Measurements from ENCODE around the gene PLPP4. TPM values are rescaled to one million over a fixed set of nuclear protein-coding genes. Genes with fewer than 3 reads are reported as not detected.

Gene PLPP4
- total and polyA plus RNA-seq, 2 donors (not counting 1 experiment from before 2014, with no cell fraction given): 0.22 to 1.2 TPM

GRCh38 chr10:120436439-120437112, 20.5 kb upstream of the PLPP4 start:
- TF ChIP-seq EZH2 (IDR thresholded peaks at IDR 0.05; ENCODE audit: low read length, missing control alignments): no peak
- no peak for TF ChIP-seq CTCF (conservative IDR thresholded peaks at IDR 0.05 in 1 of 2, IDR thresholded peaks at IDR 0.05 in 1 of 2; ENCODE audit: low read depth in 1 of 2, low read length in 2 of 2)
- H3K79me2 ChIP-seq (ENCODE audit: control insufficient read depth, insufficient read depth, low read length): no peaks in the 10 kb centered on the region
- no peaks in the 10 kb centered on the region for H4K20me1 ChIP-seq (ENCODE audit: control insufficient read depth, extremely low read depth, insufficient read depth, low read length)
- H3K9ac ChIP-seq (ENCODE audit: insufficient read depth, low read length): no peak overlapping the region
- H3K4me3 ChIP-seq (replicated peaks in 1 of 4; ENCODE audit: control extremely low read depth in 1 of 4, insufficient read depth in 1 of 4, low read depth in 3 of 4, low read length in 4 of 4): no peak overlapping the region
- no peak overlapping the region for H3K27ac ChIP-seq (ENCODE audit: insufficient read depth, low read length)
- peak in 1 of 2 donors; percentile 51 for DNase-seq (ENCODE audit: low read depth in 2 of 2)
- H3K4me2 ChIP-seq (ENCODE audit: extremely low read depth, insufficient read depth, low read length): no peak overlapping the region
- no peaks in the 10 kb centered on the region for H3K27me3 ChIP-seq (ENCODE audit: control insufficient read depth, insufficient read depth, low read length)
- no peak overlapping the region for H2AFZ ChIP-seq (ENCODE audit: low read length)
- H3K4me1 ChIP-seq (ENCODE audit: control insufficient read depth, extremely low read depth, insufficient read depth, low read length): no peaks in the 10 kb centered on the region
- no peaks in the 10 kb centered on the region for H3K9me3 ChIP-seq (ENCODE audit: control insufficient read depth, insufficient read depth, low read depth, low read length)
- H3K36me3 ChIP-seq (ENCODE audit: control insufficient read depth, insufficient read depth, low read length): no peaks in the 10 kb centered on the region

GRCh38 chr10:120437541-120437940, 19.5 kb upstream of the PLPP4 start:
- Histone ChIP-seq H3K79me2 (ENCODE audit: control insufficient read depth, insufficient read depth, low read length) (no peaks in the 10 kb centered on the region), H3K27me3 (ENCODE audit: control insufficient read depth, insufficient read depth, low read length) (no peaks in the 10 kb centered on the region), H3K27ac (ENCODE audit: insufficient read depth, low read length) (no peak overlapping the region), H3K9me3 (ENCODE audit: control insufficient read depth, insufficient read depth, low read depth, low read length) (no peaks in the 10 kb centered on the region), H3K4me3 (replicated peaks in 1 of 4; ENCODE audit: control extremely low read depth in 1 of 4, insufficient read depth in 1 of 4, low read depth in 3 of 4, low read length in 4 of 4) (no peak overlapping the region), H2AFZ (ENCODE audit: low read length) (no peak overlapping the region), H3K4me1 (ENCODE audit: control insufficient read depth, extremely low read depth, insufficient read depth, low read length) (no peaks in the 10 kb centered on the region), H3K36me3 (ENCODE audit: control insufficient read depth, insufficient read depth, low read length) (no peaks in the 10 kb centered on the region), H3K9ac (ENCODE audit: insufficient read depth, low read length) (no peak overlapping the region), H4K20me1 (ENCODE audit: control insufficient read depth, extremely low read depth, insufficient read depth, low read length) (no peaks in the 10 kb centered on the region), H3K4me2 (ENCODE audit: extremely low read depth, insufficient read depth, low read length) (no peak overlapping the region)
- TF ChIP-seq CTCF (conservative IDR thresholded peaks at IDR 0.05 in 1 of 2, IDR thresholded peaks at IDR 0.05 in 1 of 2; ENCODE audit: low read depth in 1 of 2, low read length in 2 of 2) (no peak), EZH2 (IDR thresholded peaks at IDR 0.05; ENCODE audit: low read length, missing control alignments) (no peak)
- DNase-seq (ENCODE audit: low read depth in 2 of 2): no peak

DNA sequence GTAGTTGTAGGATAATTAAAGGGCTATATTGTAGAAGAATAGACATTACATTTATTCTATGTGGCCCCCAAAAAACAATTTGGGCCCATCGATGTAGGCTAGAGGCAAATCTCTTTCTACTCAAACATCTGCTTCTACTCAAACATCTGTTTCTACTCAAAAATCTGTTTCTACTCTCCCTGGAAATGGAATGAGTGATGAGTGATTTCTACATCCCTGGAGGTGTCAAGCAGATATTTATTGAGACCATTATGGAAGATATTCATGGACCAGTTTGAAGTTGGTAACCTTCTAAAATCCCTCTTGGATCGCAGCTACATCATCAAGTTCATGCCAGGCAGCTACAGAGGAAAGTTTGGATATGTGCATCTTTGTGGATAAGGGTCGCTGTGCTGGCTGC, 5.1 kb upstream of the PLPP4 start:
- Histone ChIP-seq H3K79me2 (ENCODE audit: control insufficient read depth, insufficient read depth, low read length) (no peaks in the 10 kb centered on the region), H3K9ac (ENCODE audit: insufficient read depth, low read length) (no peak overlapping the region), H4K20me1 (ENCODE audit: control insufficient read depth, extremely low read depth, insufficient read depth, low read length) (no peaks in the 10 kb centered on the region), H3K4me1 (ENCODE audit: control insufficient read depth, extremely low read depth, insufficient read depth, low read length) (no peaks in the 10 kb centered on the region), H3K36me3 (ENCODE audit: control insufficient read depth, insufficient read depth, low read length) (no peaks in the 10 kb centered on the region), H3K27me3 (ENCODE audit: control insufficient read depth, insufficient read depth, low read length) (peaks cover 4% of the 10 kb centered on the region), H2AFZ (ENCODE audit: low read length) (no peak overlapping the region), H3K27ac (ENCODE audit: insufficient read depth, low read length) (no peak overlapping the region), H3K4me2 (ENCODE audit: extremely low read depth, insufficient read depth, low read length) (no peak overlapping the region), H3K4me3 (replicated peaks in 1 of 4; ENCODE audit: control extremely low read depth in 1 of 4, insufficient read depth in 1 of 4, low read depth in 3 of 4, low read length in 4 of 4) (no peak overlapping the region), H3K9me3 (ENCODE audit: control insufficient read depth, insufficient read depth, low read depth, low read length) (no peaks in the 10 kb centered on the region)
- no peak for TF ChIP-seq EZH2 (IDR thresholded peaks at IDR 0.05; ENCODE audit: low read length, missing control alignments)
- DNase-seq (ENCODE audit: low read depth in 2 of 2): no peak

Measured in fibroblast of lung (primary cell).